ENCODE measurements around the gene RGS19. TPM values are rescaled to one million over a fixed set of nuclear protein-coding genes. Genes with fewer than 3 reads are reported as not detected.
"Not testable (repeated sequence)": the region's sequence is repeated elsewhere in the genome, so short reads cannot be mapped to it uniquely, and the experiment has no call there.

The RGS19 gene
- total RNA-seq, 1 donor from 2014 or later = 29.0 TPM

DNA sequence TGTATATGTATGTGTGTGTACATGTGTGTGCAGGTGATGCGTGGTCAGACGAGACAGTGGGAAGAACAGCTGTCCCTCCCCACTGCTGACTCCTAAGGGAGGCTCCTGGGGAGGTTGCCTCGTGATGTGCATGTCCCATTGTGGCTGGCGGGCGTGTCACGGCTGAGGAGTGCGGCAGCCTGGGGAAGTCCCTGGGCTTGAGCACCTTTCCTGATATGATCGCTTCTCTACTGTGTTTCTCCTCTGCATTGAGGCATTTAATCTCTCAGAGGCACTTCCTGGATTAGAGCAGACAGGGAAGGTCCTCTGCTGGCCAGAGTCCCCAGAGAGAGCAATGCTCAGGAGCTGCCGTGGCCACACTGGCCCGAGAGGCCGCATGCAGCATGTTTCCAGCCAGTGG, 16.6 kb upstream of the RGS19 start:
- no peak for DNase-seq (ENCODE audit: low spot score)

DNA sequence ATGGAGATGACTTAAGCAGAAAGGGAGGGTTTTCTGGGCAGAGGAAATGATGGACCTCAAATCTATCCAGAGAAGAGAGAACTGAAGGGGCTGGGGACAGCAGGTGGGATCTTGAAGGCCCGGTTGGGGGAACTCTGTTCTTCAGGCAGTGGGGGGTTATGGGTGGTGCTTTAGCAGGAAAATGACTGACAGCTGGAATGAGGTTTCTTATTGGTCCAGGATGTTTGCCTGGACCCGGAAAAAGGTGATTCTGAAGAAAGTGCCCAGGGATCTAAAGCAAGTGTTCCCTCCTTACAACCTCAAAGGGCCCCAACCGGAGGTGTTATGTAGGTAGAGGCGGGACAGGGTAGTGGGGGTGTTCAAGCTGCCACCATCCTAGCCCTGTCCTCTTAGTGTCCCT, 16.1 kb upstream of the RGS19 start:
- DNase-seq (ENCODE audit: low spot score) = no peak

DNA sequence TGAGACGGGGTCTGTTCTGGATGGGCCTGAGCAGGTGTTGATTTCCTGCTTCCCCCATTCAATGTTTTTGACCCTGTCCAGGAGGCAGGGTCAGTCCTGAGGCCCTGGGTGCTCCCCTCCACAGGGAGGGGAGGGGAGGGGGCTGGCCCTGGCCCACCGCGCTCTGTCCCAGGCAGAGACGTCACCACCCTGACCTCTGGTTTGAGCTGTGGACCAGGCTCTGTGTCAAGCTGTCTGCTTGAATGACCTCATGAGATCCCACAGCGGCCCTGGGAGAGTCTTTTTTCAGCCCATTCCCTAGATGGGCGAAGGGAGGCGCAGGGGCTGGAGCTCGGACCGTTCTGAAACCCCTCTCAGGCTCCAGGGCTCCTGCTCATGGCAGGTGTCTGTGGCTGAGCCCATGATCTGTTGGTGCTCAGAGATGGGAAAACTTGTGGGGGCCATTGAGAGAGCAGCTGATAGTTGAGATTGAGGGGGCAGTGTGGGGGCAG, 13.7 kb upstream of the RGS19 start:
- DNase-seq (ENCODE audit: low spot score) = no peak

DNA sequence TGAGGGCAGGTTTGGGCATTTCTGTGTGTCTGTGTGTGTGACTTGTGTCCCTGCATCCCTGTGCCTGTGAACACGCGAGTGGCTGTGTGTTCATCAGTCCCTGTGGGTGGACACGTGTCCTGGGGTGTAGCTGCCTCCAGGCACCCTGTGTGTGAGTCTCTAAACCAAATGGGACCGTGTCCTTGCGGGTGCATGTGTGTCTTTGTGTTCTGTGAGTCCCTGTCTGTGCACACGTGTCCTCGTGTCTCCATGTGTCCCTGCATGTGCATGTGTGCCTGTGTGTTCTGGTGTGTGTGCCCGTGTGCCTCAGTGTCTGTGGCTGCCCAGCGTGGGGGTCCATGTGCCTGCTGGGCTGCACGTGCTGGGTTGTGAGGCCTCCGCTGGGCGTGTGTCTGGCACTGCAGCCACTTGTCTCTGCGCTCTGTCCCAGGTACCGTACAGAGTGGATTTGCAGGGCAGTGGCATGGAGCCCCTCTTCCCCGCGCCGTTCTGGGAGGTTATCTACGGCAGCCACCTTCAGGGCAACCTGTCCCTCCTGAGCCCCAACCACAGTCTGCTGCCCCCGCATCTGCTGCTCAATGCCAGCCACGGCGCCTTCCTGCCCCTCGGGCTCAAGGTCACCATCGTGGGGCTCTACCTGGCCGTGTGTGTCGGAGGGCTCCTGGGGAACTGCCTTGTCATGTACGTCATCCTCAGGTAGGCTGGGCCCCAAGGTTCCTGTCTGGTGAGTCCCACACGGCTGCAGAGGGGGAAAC, 13.1 kb upstream of the RGS19 start:
- no peak for DNase-seq (ENCODE audit: low spot score)

DNA sequence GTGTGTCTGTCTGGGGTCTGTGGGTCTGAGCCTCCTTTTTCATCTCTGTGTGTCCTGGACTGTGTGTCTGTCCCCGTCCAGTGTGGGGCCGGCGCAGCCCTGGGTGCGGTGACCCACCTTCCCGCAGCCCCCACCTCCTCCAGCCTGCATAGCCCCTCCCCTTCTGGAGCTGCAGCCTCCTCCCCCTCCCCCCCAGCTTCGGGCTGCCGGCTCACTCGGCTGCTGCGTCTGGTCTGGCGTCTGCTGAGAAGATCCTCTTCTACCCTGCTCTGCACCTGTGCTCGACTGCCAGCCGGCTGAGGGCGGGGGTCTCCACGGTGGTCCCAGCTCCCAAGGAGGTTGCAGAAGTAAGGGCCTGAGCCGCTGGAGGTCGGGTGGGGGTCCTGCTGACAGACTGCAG, 12.5 kb upstream of the RGS19 start:
- no peak for DNase-seq (ENCODE audit: low spot score)

DNA sequence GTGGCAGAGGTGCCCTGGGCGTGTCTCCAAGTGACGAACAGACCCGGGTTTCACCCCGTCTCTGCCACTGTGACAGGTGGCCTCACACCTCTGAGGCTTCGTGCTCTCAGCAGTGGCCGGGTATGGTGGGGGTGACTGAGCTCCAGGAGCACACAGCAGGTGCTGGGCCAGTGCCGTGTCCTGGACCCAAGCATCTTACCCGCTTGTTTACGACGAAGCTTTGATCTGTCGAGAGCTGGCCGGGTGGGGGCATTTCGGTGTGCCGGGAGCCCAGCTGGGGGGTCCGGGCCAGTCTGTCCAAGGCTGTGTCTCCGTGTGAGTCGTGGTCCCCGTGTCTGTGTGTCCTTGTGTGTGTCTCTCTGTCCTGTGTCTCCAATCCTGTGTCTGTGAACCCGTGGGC, 12.0 kb upstream of the RGS19 start:
- DNase-seq (ENCODE audit: low spot score) = no peak

DNA sequence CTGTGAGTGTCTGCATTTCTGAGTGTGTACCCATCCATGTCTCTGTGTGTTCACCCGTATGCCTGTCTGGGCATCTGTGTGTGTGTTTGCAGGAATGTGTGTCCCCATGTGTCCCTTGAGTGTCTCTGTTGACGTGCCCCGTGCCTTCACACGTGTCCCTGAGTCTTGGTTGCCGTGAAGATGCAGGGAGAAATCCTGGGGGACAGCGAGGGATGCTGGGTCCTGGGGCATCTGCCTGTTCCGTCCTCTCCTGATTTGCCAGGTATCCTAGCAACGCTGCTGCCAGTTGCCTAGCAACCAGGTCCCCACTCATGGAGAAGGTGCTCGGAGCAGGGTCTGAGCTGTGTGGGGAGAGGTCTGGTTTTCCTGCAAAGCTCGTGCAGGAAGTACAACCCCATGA, 10.8 kb upstream of the RGS19 start:
- no peak for DNase-seq (ENCODE audit: low spot score)

DNA sequence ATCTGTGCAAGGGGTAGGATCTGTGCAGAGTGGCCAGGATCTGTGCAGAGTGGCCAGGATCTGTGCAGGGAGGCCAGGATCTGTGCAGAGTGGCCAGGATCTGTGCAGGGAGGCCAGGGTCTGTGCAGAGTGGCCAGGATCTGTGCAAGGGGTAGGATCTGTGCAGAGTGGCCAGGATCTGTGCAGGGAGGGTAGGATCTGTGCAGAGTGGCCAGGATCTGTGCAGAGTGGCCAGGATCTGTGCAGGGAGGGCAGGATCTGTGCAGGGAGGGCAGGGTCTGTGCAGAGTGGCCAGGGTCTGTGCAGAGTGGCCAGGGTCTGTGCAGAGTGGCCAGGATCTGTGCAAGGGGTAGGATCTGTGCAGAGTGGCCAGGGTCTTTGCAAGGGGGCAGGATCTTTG, 9.3 kb upstream of the RGS19 start:
- not testable (repeated sequence) for DNase-seq (ENCODE audit: low spot score)

DNA sequence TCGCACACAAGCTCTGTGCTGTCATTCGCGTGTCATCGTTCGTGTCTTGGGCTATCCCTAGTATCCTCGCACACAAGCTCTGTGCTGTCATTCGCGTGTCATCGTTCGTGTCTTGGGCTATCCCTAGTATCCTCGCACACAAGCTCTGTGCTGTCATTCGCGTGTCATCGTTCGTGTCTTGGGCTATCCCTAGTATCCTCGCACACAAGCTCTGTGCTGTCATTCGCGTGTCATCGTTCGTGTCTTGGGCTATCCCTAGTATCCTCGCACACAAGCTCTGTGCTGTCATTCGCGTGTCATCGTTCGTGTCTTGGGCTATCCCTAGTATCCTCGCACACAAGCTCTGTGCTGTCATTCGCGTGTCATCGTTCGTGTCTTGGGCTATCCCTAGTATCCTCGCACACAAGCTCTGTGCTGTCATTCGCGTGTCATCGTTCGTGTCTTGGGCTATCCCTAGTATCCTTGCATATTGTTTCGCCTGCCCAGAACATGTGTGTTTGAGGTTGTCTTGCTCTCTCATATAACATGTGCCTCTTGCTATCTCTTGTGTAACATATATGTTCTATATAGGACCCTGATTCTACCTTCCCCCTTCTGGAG, 8.0 kb upstream of the RGS19 start:
- DNase-seq (ENCODE audit: low spot score) = not testable (repeated sequence)

DNA sequence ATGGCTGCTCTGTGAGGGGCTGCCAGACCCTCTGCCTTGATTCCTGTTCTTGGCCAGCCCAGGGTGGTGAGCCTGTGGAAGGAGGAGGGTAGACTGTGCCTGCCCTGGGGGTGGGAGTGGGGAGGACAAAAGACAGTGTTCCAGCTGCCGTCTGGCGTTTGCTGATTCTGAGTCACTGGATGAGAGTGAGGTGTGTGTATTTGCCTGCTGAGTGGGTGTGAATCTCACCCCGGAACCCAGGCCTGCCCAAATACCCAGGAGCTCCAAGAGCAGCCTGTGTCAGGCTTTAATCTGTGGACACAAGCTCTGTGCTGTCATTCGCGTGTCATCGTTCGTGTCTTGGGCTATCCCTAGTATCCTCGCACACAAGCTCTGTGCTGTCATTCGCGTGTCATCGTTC, 7.5 kb upstream of the RGS19 start:
- no peak for DNase-seq (ENCODE audit: low spot score)

DNA sequence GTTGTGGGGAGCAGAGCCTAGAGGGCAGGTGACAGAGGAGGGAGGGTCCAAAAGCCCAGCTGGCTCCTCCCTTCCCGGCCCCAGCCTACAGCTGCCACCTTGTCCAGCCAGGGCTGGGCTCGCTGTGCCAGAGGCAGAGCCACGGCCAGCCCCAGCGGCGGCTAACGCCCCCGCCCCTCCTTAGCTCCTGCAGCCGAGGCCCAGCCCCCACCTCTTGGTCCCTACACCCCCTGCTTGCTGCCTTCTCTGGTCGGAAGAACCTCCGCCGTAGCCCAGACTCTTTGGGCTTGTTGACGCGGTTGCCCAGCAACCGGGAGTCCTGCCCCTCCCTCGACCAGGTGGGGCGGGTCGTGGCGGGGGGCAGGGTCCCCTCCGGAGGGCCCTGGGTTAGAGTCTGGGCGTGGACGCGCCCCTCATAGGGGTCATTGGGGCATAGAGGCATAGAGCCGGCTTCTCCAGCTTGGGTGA, 5.4 kb upstream of the RGS19 start:
- DNase-seq (ENCODE audit: low spot score) = no peak

DNA sequence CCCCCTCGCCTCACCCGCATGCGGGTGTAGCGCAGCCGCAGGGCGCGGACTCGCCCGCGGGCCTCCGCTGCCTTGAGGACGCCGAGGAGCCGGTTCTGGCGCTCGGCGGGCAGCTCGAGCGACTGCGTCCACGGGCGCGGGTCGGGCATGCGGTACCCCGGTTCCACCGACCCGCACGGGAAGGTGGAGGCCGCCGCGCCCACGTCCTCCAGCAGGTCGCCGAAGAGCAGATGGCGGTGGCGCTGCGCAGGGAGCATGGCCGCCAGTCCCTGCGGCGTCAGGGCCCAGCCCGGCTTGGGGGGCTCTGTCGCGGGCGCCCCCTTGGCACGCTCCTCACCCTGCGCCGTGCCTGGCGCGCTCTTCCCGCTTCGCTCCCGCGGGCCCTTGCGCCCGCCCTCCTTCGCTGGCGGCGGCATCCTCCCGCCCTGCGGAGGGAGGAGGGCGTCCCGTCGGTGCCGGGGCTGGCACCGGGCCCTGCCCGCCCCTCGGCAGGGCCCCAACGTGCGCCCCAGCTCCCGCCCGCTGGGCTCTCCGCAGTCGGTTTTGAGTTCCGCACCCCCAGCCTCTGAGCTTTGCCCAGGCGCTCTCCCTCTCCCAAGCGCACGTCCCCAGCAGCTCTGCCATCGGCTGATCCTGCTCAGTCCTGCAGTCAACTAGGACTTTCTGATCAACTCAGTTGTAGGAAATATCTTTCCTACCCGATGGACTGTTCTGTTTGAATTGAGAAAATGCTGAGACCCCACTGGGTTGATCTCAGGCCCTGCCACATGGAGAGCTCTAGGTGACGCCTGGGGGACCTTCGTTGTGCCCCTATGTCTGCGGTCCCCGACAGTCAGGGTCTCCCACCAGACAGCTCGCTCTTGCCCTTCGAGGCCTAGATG, 4.7 kb upstream of the RGS19 start, which contains the start of gene LKAAEAR1:
LKAAEAR1 (minus strand) TSS at position 595 of the 881 bp plus-strand sequence; CDS start at position 416, 179 bp downstream.
- DNase-seq (ENCODE audit: low spot score) = no peak

DNA sequence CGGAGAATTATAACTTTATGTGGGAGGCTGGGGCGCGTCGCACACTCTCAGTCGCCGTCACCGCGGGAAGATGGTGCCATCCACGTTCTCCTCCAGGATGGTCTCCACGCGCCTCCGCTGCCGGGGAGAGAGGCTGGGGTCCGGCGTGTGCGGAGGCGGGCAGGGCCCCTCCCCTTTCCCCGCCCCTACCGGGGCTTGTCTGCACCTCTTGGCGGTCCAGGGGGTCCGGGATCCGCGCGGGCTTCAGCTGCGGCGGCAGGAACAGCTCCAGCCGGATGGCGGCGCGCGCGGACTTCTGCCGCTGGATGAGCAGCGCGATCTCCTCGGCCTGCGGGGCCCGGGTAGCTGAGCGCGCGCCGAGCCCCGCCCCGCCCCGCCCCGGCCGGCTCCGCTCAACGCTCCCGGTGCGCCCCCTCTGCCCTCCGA, 4.1 kb upstream of the RGS19 start:
- DNase-seq (ENCODE audit: low spot score) = no peak

DNA sequence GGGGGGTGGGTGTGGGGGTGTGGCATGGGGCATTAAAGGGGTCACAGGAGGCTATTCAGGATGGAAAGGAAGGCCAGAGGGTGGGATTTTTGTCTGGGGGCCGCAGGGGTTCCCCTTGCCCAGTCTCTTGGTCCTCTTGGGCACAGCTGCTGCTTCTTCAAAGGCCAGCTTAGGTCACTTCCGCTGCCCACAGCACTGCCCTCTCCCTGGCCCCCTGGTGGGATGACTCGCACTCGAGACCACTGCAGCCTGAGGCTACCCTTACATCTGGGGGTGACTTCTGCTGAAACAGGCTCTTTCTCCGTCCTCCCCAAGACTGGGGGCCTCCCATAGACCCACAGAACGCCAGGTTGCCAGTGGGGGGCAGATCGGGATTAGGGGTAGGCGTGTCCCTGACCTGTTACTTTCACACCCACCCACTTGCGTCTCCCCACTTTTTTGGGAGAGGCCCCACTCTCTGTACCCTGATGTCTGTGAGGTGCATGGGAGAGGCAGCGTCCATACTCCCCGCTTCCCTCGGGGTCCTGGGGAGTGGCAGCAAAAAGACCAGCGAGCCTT, 3.6 kb upstream of the RGS19 start:
- DNase-seq (ENCODE audit: low spot score) = no peak

DNA sequence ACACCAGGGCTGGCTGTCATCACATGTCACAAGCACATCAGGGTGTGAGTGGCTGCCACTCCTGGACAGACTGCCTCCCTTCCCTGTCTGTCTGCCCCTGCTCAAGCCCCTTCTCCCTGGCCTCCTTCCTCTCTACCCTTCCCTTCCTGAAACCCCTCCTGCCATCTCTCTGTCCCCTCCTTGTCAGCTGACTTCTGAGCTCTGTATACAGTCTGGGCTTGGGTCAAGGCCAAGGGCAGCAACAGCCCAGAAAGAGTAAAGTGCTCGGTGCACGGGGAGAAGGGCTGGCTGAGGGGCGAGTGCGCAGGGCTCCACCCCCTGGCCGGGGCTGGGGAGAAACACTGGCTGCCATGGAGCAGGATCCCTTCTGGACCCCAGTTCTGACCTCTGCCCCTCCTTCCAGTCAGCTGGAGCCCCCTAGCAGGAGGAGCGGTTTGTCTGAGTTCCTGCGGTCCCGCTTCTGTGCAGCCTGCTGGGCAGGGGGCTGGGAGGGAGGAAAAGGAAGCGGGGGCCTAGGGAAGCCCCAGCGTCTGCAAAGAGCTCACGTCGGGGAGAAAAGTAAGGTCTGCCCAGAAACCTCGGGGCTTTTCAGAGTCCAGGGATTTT, 2.9 kb upstream of the RGS19 start:
- no peak for DNase-seq (ENCODE audit: low spot score)

DNA sequence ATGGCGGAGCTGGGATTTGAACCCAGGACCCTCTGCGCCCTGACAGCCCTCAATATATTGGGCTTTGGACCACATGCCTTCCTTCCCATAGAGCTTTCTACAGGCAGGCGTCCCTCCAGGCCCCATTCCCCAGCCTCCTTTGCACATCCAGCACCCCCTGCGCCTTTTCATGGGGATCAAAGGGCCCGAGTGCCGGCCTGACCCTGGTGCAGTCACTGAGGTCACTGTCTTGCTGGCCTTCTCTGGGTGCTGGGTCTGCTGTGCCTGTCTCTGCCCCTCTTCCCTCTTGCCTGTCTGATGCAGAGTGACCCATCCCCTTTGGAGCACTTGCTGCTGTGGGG, 2.3 kb upstream of the RGS19 start:
- DNase-seq (ENCODE audit: low spot score) = no peak

DNA sequence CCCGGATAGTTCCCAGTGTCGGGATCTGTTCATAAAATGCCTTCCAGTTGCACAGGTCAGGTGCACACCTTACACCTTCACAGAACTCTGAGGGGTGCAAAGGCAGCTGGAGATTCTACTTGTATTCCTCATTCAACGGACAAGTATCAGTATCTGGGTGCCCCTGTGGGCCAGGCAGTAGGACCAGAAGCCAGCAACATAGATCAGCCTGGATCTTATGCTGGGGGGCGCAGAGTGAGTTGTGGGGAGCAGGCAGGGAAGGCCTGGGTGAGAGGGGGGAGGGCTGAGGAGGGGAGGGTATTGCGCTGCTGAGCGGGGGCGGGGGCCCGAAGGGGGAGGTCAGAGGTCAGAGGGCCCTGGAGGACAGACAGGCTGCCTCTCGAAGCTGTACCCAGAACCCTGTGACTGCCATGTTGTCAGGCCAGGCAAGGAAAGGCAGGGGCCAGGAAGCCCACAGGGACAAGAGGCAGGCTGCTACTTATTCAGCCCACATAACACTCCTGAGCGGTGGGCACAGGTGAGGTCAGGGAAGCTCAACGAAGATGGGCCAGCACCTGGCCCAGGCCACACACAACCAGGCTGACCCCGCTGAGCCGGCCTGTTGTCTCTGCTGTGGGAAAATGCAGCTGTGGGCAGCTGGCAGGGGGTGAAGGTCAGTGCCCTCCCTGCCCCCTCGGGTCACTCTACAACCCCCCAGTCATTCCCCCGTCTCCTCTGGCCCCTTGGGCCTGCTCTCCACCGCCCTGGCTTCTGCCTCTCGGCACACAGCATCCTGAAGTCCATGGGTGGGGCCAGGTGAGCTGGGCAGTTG, 1.7 kb upstream of the RGS19 start:
- no peak for DNase-seq (ENCODE audit: low spot score)

DNA sequence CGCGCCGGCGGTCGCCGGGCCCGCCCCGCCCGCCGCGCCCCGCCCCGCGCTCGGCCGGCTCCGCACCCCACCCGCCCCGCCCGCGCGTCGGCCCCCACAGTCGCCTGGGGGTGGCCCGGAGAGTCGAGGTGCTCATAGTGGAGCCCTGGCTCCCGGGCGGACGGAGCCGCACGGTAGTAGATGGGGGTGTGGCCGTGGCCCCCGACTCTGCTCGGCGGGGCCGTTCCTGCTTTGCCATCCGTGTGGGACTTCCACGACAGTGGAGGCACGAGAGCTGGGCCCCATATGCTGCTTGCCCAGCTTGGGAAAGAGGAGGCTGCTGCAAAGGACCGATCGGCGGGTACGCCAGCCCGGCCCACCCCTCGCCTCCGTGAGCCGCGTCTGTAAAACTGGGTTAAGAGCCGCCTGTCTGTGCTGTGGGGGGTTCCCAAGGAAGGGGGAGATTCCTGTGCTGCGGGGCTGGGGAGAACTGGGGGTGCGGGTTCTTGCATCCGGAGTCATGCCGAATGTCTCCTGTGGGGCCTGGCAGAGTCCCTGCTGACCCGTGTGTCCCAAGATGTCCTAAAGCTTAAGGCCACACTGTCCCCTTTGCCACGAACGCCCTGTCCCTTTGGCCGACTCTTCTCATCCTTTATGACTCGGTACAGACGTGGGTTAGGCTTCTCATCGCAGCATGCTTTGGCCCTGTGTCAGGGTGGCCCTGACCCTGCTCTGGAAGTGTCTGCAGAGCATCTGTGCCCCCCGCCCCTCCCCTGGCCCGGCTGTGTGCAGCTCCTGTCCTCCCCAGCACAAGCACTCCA, 895 bp upstream of the RGS19 start, which contains the start of gene OPRL1:
OPRL1 (plus strand) TSS at position 70 of the 800 bp plus-strand sequence. CDS start 12,639 bp downstream, outside the sequence.
- DNase-seq (ENCODE audit: low spot score) = no peak

DNA sequence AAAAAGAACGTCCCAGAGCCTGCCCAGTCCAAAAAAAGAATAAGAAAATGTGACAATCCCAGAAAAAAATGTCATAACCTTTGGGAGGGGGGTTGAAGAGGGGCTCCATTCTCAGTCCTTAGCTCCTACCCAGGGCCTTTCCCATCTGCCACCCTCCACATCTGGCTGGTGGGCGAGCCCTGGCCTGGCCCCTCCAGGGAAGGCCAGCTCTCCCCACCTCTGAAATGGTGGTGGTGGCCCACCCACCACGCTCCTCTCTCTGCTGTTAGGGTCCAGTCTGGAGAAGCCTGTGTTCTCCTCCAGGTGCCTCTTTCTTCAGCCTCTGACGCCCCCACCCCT, 415 bp downstream of the RGS19 start:
- DNase-seq (ENCODE audit: low spot score) = no peak

All from mesenteric fat pad (tissue), 1 donor.